ENCODE data around the gene CDCA8. TPM values are rescaled to one million over a fixed set of nuclear protein-coding genes. Genes with fewer than 3 reads are reported as not detected.

Gene CDCA8
- total RNA-seq, 1 experiment from 2014 or later = 28.8 TPM

GRCh38 chr1:37741130-37741529 is 48.8 kb downstream of the CDCA8 start:
- Histone ChIP-seq H3K4me1 (replicated peaks) (no peaks in the 10 kb centered on the region), H3K9me3 (replicated peaks) (no peaks in the 10 kb centered on the region), H3K4me3 (no peak overlapping the region), H3K36me3 (no peaks in the 10 kb centered on the region), H3K27me3 (replicated peaks) (peaks cover 34% of the 10 kb centered on the region), H3K27ac (no peak overlapping the region)
- no peak for DNase-seq (ENCODE audit: low read depth in 1 of 2, low spot score in 2 of 2)

GRCh38 chr1:37741662-37742061 is 49.3 kb downstream of the CDCA8 start:
- no peaks in the 10 kb centered on the region for H3K36me3 ChIP-seq
- H3K4me3 ChIP-seq = no peak overlapping the region
- no peaks in the 10 kb centered on the region for H3K4me1 ChIP-seq (replicated peaks)
- H3K9me3 ChIP-seq (replicated peaks) = no peaks in the 10 kb centered on the region
- peaks cover 34% of the 10 kb centered on the region for H3K27me3 ChIP-seq (replicated peaks)
- no peak for DNase-seq (ENCODE audit: low read depth in 1 of 2, low spot score in 2 of 2)
- H3K27ac ChIP-seq = no peak overlapping the region

GRCh38 chr1:37746806-37747205 is 54.5 kb downstream of the CDCA8 start:
- Histone ChIP-seq H3K4me3 (no peak overlapping the region), H3K9me3 (replicated peaks) (no peaks in the 10 kb centered on the region), H3K27ac (no peak overlapping the region), H3K27me3 (replicated peaks) (peaks cover 46% of the 10 kb centered on the region), H3K36me3 (no peaks in the 10 kb centered on the region), H3K4me1 (replicated peaks) (no peaks in the 10 kb centered on the region)
- no peak for DNase-seq (ENCODE audit: low read depth in 1 of 2, low spot score in 2 of 2)

- no peak for DNase-seq (ENCODE audit: low read depth in 1 of 2, low spot score in 2 of 2)
- peaks cover 43% of the 10 kb centered on the region for H3K27me3 ChIP-seq (replicated peaks)
- H3K36me3 ChIP-seq = no peaks in the 10 kb centered on the region
- H3K9me3 ChIP-seq (replicated peaks) = no peaks in the 10 kb centered on the region
- no peak overlapping the region for H3K27ac ChIP-seq
- H3K4me1 ChIP-seq (replicated peaks) = no peaks in the 10 kb centered on the region
- no peak overlapping the region for H3K4me3 ChIP-seq
These were observed 56.2 kb downstream of the CDCA8 start for GRCh38 chr1:37748565-37748964.

- no peak for DNase-seq (ENCODE audit: low read depth in 1 of 2, low spot score in 2 of 2)
These were observed 59.9 kb downstream of the CDCA8 start for GRCh38 chr1:37752213-37752582.

GRCh38 chr1:37752583-37753471 is 60.5 kb downstream of the CDCA8 start:
- no peak overlapping the region for H3K27ac ChIP-seq
- no peak for DNase-seq (ENCODE audit: low read depth in 1 of 2, low spot score in 2 of 2)
- H3K4me1 ChIP-seq (replicated peaks) = no peaks in the 10 kb centered on the region
- no peak overlapping the region for H3K4me3 ChIP-seq
- peaks cover 69% of the 10 kb centered on the region for H3K27me3 ChIP-seq (replicated peaks)
- no peaks in the 10 kb centered on the region for H3K9me3 ChIP-seq (replicated peaks)
- no peaks in the 10 kb centered on the region for H3K36me3 ChIP-seq

More at GRCh38 chr1:37752213-37752582, 59.9 kb downstream of the CDCA8 start:
- Histone ChIP-seq H3K27ac (no peak overlapping the region), H3K4me3 (no peak overlapping the region), H3K27me3 (replicated peaks) (peaks cover 66% of the 10 kb centered on the region), H3K9me3 (replicated peaks) (no peaks in the 10 kb centered on the region), H3K36me3 (no peaks in the 10 kb centered on the region), H3K4me1 (replicated peaks) (no peaks in the 10 kb centered on the region)

- H3K36me3 ChIP-seq = no peaks in the 10 kb centered on the region
- no peak overlapping the region for H3K4me3 ChIP-seq
- no peaks in the 10 kb centered on the region for H3K9me3 ChIP-seq (replicated peaks)
- H3K27me3 ChIP-seq (replicated peaks) = peaks cover 75% of the 10 kb centered on the region
- DNase-seq (ENCODE audit: low read depth in 1 of 2, low spot score in 2 of 2) = no peak
- H3K4me1 ChIP-seq (replicated peaks) = no peaks in the 10 kb centered on the region
- H3K27ac ChIP-seq = no peak overlapping the region
These were observed 61.4 kb downstream of the CDCA8 start for GRCh38 chr1:37753473-37754321.

- Histone ChIP-seq H3K9me3 (replicated peaks) (no peaks in the 10 kb centered on the region), H3K27me3 (replicated peaks) (peaks cover 71% of the 10 kb centered on the region), H3K36me3 (no peaks in the 10 kb centered on the region), H3K4me3 (no peak overlapping the region), H3K4me1 (replicated peaks) (no peaks in the 10 kb centered on the region), H3K27ac (no peak overlapping the region)
- no peak for DNase-seq (ENCODE audit: low read depth in 1 of 2, low spot score in 2 of 2)
These were observed 63.0 kb downstream of the CDCA8 start for GRCh38 chr1:37755290-37755689.

- Histone ChIP-seq H3K4me1 (replicated peaks) (no peaks in the 10 kb centered on the region), H3K9me3 (replicated peaks) (no peaks in the 10 kb centered on the region), H3K27ac (no peak overlapping the region), H3K27me3 (replicated peaks) (peaks cover 67% of the 10 kb centered on the region), H3K4me3 (no peak overlapping the region), H3K36me3 (no peaks in the 10 kb centered on the region)
- no peak for DNase-seq (ENCODE audit: low read depth in 1 of 2, low spot score in 2 of 2)
These were observed 63.7 kb downstream of the CDCA8 start for GRCh38 chr1:37755951-37756560.

Other genes starting within 250 kb of the CDCA8 start
- 4.0 and 7.1 TPM in 2 replicates for gene ZC3H12A, start 217.9 kb upstream of the CDCA8 start, total RNA-seq (2014; rRNA removed; shearing (Covaris generic))
- 83.4 and 112 TPM in 2 replicates for gene MEAF6, start 177.8 kb upstream of the CDCA8 start, total RNA-seq (2014; rRNA removed; shearing (Covaris generic))
- gene SNIP1, start 138.2 kb upstream of the CDCA8 start, total RNA-seq (2014; rRNA removed; shearing (Covaris generic)) = 13.2 and 40.3 TPM in 2 replicates
- 0.28 and 1.0 TPM in 2 replicates for gene DNALI1, start 135.6 kb upstream of the CDCA8 start, total RNA-seq (2014; rRNA removed; shearing (Covaris generic))
- 69.5 and 71.1 TPM in 2 replicates for gene GNL2, start 96.6 kb upstream of the CDCA8 start, total RNA-seq (2014; rRNA removed; shearing (Covaris generic))
- gene RSPO1, start 57.6 kb upstream of the CDCA8 start, total RNA-seq (2014; rRNA removed; shearing (Covaris generic)) = not detected in 2 replicates
- gene EPHA10, start 72.6 kb downstream of the CDCA8 start, total RNA-seq (2014; rRNA removed; shearing (Covaris generic)) = not detected in 2 replicates
- 0.95 TPM in 1 of 2 replicates, not detected in the other for gene MANEAL, start 101.3 kb downstream of the CDCA8 start, total RNA-seq (2014; rRNA removed; shearing (Covaris generic))
- gene C1orf122, start 115.3 kb downstream of the CDCA8 start, total RNA-seq (2014; rRNA removed; shearing (Covaris generic)) = 66.0 and 89.3 TPM in 2 replicates
- gene YRDC, start 115.7 kb downstream of the CDCA8 start, total RNA-seq (2014; rRNA removed; shearing (Covaris generic)) = 32.0 and 59.7 TPM in 2 replicates
- gene MTF1, start 167.1 kb downstream of the CDCA8 start, total RNA-seq (2014; rRNA removed; shearing (Covaris generic)) = 1.7 and 2.6 TPM in 2 replicates